Activated naive CD4-positive, alpha-beta T cell treated with anti-CD3 and anti-CD28 coated beads for 36 hours (primary cell): ENCODE results near the gene SV2C. TPM values are rescaled to one million over a fixed set of nuclear protein-coding genes. Genes with fewer than 3 reads are reported as not detected.
"Not testable (repeated sequence)": the region's sequence is repeated elsewhere in the genome, so short reads cannot be mapped to it uniquely, and the experiment has no call there.

ENCODE experiments used
- CTCF ChIA-PET: fragments of 350-600 bp; sonication (Branson Sonifier 250); formaldehyde crosslinking; loops from one replicate; lab custom pipeline; 2021; ENCODE audit warnings: antibody characterized with exemption; lab: Charles Lee
- DNase-seq: peaks from one replicate; pipeline ENCODE4 v3.0.0-alpha.2; 2020
- H3K27ac Mint-ChIP-seq: one replicate; pipeline ENCODE4 v1.8.0; 2021; ENCODE audit warnings: mild to moderate bottlenecking, mixed read lengths
- H3K27me3 Mint-ChIP-seq: one replicate; pipeline ENCODE4 v1.8.0; 2021; ENCODE audit warnings: low read depth, mixed read lengths
- H3K36me3 Mint-ChIP-seq: one replicate; pipeline ENCODE4 v1.8.0; 2021; ENCODE audit warnings: low read depth, mixed read lengths
- H3K4me1 Mint-ChIP-seq: one replicate; pipeline ENCODE4 v1.8.0; 2021; ENCODE audit warnings: low read depth, mixed read lengths
- H3K4me3 Mint-ChIP-seq: one replicate; pipeline ENCODE4 v1.8.0; 2021; ENCODE audit warnings: mild to moderate bottlenecking, moderate library complexity, mixed read lengths
- H3K9me3 Mint-ChIP-seq: one replicate; pipeline ENCODE4 v1.8.0; 2021; ENCODE audit warnings: mixed read lengths
- intact Hi-C: fragments of 100-400 bp; cut with micrococcal nuclease; formaldehyde crosslinking; loops from one replicate; pipeline ENCODE4 v1.15.1; 2023
- total RNA-seq, 2 experiments: library from RNA; stranded (reverse); gene quantifications; one replicate each; pipeline ENCODE4 v1.2.3, GENCODE V29; 2021

SV2C gene
- total RNA-seq, 2 experiments from 2014 or later = not detected

DNA sequence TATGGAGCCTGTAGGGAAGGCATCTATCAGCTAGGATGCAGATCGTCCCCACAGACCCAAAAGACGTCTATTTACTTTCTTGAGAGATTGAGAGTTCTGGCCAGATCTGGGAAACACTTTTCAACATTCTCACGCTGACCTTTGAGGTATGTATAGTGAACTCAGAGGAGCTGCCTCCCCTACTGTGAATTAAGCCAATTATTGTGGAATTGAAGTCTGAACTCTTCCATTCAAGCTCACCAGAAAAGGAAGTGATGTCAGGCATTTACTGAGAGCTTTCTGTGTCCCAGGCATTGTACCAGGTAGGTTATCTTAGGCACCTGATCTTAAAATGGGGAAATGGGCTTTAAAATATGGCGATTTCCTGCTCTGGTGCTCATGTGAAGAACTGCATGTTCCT lies 136.5 kb downstream of the SV2C start:
- Mint-ChIP-seq H3K4me1 (no peaks in the 10 kb centered on the region), H3K27ac (no peak overlapping the region), H3K9me3 (no peaks in the 10 kb centered on the region), H3K27me3 (peaks cover 2% of the 10 kb centered on the region), H3K4me3 (no peak overlapping the region), H3K36me3 (no peaks in the 10 kb centered on the region)
- DNase-seq = no peak
- CTCF ChIA-PET = no interaction called here
- intact Hi-C loops = no loop called here

- Mint-ChIP-seq H3K9me3 (no peaks in the 10 kb centered on the region), H3K27me3 (peaks cover 2% of the 10 kb centered on the region), H3K4me1 (no peaks in the 10 kb centered on the region), H3K4me3 (no peak overlapping the region), H3K36me3 (no peaks in the 10 kb centered on the region), H3K27ac (no peak overlapping the region)
- intact Hi-C loops = no loop called here
- CTCF ChIA-PET = interaction anchor here (0.6 to 0.7 kb wide), 2 partner anchors 12 to 53 kb away, joined by 3 read pairs; no protein-coding TSS in a partner anchor
- DNase-seq = no peak
Measured at GRCh38 chr5:76221311-76221710, 138.1 kb downstream of the SV2C start.

DNA sequence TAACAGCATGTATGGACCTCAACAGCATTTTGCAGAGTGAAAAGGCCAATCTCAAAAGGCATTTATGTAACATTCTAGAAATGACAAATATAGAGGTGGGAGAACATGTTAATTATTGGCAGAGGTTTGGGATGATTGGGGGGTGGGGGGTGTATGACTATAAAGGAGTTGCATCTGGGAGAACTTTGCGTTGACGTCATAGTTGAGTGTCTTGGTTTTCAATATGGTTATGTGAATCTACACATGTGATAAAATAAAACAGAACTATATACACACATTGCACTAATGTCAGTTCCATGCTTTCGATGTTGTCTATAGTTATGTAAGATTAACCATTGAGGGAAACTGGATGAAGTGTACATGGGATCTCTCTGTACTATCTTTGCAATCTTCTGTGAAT lies 139.1 kb downstream of the SV2C start:
- H3K27me3 Mint-ChIP-seq = peaks cover 2% of the 10 kb centered on the region
- no peaks in the 10 kb centered on the region for H3K4me1 Mint-ChIP-seq
- H3K27ac Mint-ChIP-seq = no peak overlapping the region
- CTCF ChIA-PET = no interaction called here
- DNase-seq = no peak
- no peaks in the 10 kb centered on the region for H3K36me3 Mint-ChIP-seq
- intact Hi-C loops = no loop called here
- H3K4me3 Mint-ChIP-seq = no peak overlapping the region
- no peaks in the 10 kb centered on the region for H3K9me3 Mint-ChIP-seq

- CTCF ChIA-PET = no interaction called here
- DNase-seq = no peak
- Mint-ChIP-seq H3K36me3 (no peaks in the 10 kb centered on the region), H3K4me3 (no peak overlapping the region), H3K4me1 (no peaks in the 10 kb centered on the region), H3K9me3 (no peaks in the 10 kb centered on the region), H3K27me3 (no peaks in the 10 kb centered on the region), H3K27ac (no peak overlapping the region)
- intact Hi-C loops = no loop called here
Measured at GRCh38 chr5:76223696-76224095, 140.5 kb downstream of the SV2C start.

- Mint-ChIP-seq H3K4me1 (no peaks in the 10 kb centered on the region), H3K9me3 (no peaks in the 10 kb centered on the region), H3K4me3 (no peak overlapping the region), H3K27ac (no peak overlapping the region), H3K27me3 (no peaks in the 10 kb centered on the region), H3K36me3 (no peaks in the 10 kb centered on the region)
- intact Hi-C loops = no loop called here
- CTCF ChIA-PET = no interaction called here
- no peak for DNase-seq
Measured at GRCh38 chr5:76224898-76225297, 141.7 kb downstream of the SV2C start.

- intact Hi-C loops = no loop called here
- no peaks in the 10 kb centered on the region for H3K4me1 Mint-ChIP-seq
Measured at GRCh38 chr5:76225336-76225735, 142.2 kb downstream of the SV2C start.

GRCh38 chr5:76229900-76230299 lies 146.7 kb downstream of the SV2C start:
- Mint-ChIP-seq H3K27me3 (no peaks in the 10 kb centered on the region), H3K4me1 (no peaks in the 10 kb centered on the region), H3K9me3 (no peaks in the 10 kb centered on the region), H3K27ac (no peak overlapping the region), H3K4me3 (no peak overlapping the region), H3K36me3 (no peaks in the 10 kb centered on the region)
- CTCF ChIA-PET = no interaction called here
- intact Hi-C loops = no loop called here
- no peak for DNase-seq

More at GRCh38 chr5:76225336-76225735, 142.2 kb downstream of the SV2C start:
- CTCF ChIA-PET = no interaction called here
- no peaks in the 10 kb centered on the region for H3K36me3 Mint-ChIP-seq
- no peaks in the 10 kb centered on the region for H3K27me3 Mint-ChIP-seq
- DNase-seq = no peak
- H3K9me3 Mint-ChIP-seq = no peaks in the 10 kb centered on the region
- no peak overlapping the region for H3K27ac Mint-ChIP-seq
- H3K4me3 Mint-ChIP-seq = no peak overlapping the region

DNA sequence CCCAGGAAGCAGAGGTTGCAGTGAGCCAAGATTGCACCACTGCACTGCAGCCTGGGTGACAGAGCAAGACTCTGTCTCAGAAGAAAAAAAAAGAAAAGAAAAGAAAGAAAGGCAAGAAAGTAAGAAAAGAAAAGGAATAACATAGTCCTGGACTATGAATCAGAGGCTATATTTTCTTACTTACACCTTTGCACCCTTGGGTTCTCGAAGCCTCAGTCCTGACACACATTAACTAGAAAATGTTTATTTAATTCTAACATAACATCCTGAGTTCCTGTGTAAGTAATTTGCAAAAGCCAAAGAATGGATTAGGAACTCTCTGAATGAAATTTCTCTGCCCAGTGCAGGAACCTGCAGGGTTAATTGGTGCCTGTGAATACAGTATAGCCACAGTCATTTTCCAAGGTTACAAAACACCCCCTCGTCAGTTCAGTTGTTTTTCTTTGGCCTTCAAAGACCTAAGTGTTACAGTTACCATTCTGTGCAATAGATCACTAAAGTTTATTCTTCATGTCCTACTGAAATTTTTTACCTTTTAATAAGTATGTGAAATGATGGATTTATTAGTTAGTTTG lies 147.6 kb downstream of the SV2C start:
- Mint-ChIP-seq H3K36me3 (no peaks in the 10 kb centered on the region), H3K27me3 (no peaks in the 10 kb centered on the region), H3K4me3 (no peak overlapping the region), H3K9me3 (no peaks in the 10 kb centered on the region), H3K4me1 (no peaks in the 10 kb centered on the region), H3K27ac (no peak overlapping the region)
- intact Hi-C loops = no loop called here
- CTCF ChIA-PET = no interaction called here
- no peak for DNase-seq

DNA sequence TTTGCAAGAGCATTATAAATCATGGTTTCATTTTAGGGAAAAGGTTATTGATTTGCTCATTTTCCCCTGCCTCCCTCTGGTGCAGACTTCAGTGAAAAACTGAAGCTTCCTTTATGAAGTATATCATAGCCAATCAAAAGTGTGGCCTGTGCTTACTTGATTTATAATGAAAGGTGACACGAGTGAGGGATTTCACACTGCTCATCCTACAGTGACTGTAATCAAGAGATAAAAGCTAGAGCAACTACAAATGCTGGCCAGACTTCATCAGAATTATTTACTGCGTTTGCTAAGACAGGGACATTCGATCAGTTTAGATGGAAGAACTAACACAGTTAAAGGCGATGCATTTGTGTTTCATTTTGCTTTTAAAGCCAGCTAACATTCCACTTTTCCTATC lies 151.5 kb downstream of the SV2C start:
- Mint-ChIP-seq H3K4me1 (no peaks in the 10 kb centered on the region), H3K27ac (no peak overlapping the region), H3K9me3 (peaks cover 12% of the 10 kb centered on the region), H3K36me3 (peaks cover 2% of the 10 kb centered on the region), H3K27me3 (no peaks in the 10 kb centered on the region), H3K4me3 (no peak overlapping the region)
- no peak for DNase-seq
- CTCF ChIA-PET = no interaction called here
- intact Hi-C loops = no loop called here

DNA sequence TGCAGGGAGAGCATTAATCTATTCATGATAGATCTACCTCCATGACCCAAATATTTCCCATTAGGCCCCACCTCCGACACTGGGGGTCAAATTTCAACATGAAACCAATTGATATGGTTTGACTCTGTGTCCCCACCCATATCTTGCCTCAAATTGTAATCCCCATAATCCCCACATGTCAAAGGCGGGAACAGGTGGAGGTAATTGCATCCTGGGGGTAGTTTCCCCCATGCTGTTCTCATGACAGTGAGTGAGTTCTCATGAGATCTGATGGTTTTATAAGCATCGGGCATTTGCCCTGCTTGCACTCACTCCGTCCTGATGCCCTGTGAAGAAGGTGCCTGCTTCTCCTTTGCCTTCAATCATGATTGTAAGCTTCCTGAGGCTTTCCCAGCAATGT lies 153.5 kb downstream of the SV2C start:
- Mint-ChIP-seq H3K9me3 (peaks cover 12% of the 10 kb centered on the region), H3K4me3 (no peak overlapping the region), H3K36me3 (peaks cover 2% of the 10 kb centered on the region), H3K27me3 (no peaks in the 10 kb centered on the region), H3K4me1 (no peaks in the 10 kb centered on the region), H3K27ac (no peak overlapping the region)
- intact Hi-C loops = no loop called here
- CTCF ChIA-PET = no interaction called here
- no peak for DNase-seq

GRCh38 chr5:76240336-76240735 lies 157.2 kb downstream of the SV2C start:
- CTCF ChIA-PET = interaction anchor here (0.7 kb wide), 1 partner anchor 71 kb away, joined by 3 read pairs; no protein-coding TSS in a partner anchor
- intact Hi-C loops = no loop called here
- H3K4me1 Mint-ChIP-seq = no peaks in the 10 kb centered on the region
- H3K27ac Mint-ChIP-seq = no peak overlapping the region
- no peak for DNase-seq
- H3K9me3 Mint-ChIP-seq = peaks cover 12% of the 10 kb centered on the region
- peaks cover 2% of the 10 kb centered on the region for H3K36me3 Mint-ChIP-seq
- no peak overlapping the region for H3K4me3 Mint-ChIP-seq
- H3K27me3 Mint-ChIP-seq = no peaks in the 10 kb centered on the region

DNA sequence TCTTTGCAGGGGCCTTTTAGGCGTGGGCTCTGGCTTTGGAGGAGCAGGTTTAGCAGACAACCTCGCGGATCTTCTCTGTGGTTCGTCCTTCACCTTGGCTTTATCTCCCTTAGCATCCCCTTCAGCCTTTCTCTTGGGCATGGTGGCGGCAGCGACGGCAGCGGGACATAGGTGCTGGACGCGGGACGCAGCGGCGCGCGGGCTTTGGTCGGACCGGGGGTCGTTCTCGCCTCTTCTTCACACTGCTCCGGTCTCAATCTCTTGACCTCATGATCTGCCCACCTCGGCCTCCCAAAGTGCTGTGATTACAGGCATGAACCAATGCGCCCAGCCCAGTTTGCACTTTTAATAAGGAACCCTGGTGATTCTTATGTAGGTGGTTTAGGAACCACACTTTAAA lies 159.0 kb downstream of the SV2C start:
- H3K27me3 Mint-ChIP-seq, H3K36me3 Mint-ChIP-seq, DNase-seq, H3K4me3 Mint-ChIP-seq, H3K4me1 Mint-ChIP-seq, intact Hi-C loops, CTCF ChIA-PET, H3K27ac Mint-ChIP-seq: not testable (repeated sequence)
- H3K9me3 Mint-ChIP-seq = peaks cover 11% of the 10 kb centered on the region

DNA sequence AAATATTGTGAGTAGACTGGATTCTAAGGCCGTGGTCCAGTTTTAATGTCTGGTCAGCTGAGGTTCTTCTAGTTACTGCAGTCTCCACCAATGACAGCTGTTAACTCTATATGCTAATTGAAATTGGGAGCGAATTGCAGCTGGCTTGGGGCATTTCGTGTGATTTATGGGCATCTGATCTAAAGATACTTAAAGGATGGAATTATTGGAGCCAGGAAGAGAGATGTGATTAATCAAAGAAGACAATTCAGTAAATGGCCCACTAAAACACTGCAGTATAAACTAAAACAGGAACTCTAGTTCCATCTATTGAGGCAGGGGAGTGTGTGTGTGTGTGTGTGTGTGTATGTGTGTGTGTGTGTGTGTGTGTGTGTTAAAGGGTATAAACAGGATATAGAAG lies 162.4 kb downstream of the SV2C start:
- H3K27me3 Mint-ChIP-seq = no peaks in the 10 kb centered on the region
- CTCF ChIA-PET = no interaction called here

More for the DNA sequence above, 162.4 kb downstream of the SV2C start:
- DNase-seq = no peak
- Mint-ChIP-seq H3K36me3 (no peaks in the 10 kb centered on the region), H3K27ac (no peak overlapping the region), H3K9me3 (no peaks in the 10 kb centered on the region), H3K4me3 (no peak overlapping the region), H3K4me1 (no peaks in the 10 kb centered on the region)
- intact Hi-C loops = no loop called here
